CD14-positive monocyte (primary cell): ENCODE measurements around the gene GMFB. TPM values are rescaled to one million over a fixed set of nuclear protein-coding genes. Genes with fewer than 3 reads are reported as not detected.

Experiments used
- DNase-seq, 3 donors: peaks; one replicate each; pipeline ENCODE4 v3.0.0-alpha.2; 2011 to 2022
- H2AFZ ChIP-seq: 2 replicates; pipeline ENCODE4 v1.6.0; 2012; ENCODE audit warnings: mild to moderate bottlenecking, low read depth, low read length, inconsistent platforms; ENCODE audit not compliant: insufficient read depth, poor library complexity, severe bottlenecking
- H3K27ac ChIP-seq, 2 donors: 1 replicate in 1 of 2; 2 replicates in 1 of 2; pipeline ENCODE4 v1.5.1; 2012 to 2013; ENCODE audit warnings: low read length in 2 of 2, control low read depth in 1 of 2, inconsistent platforms in 1 of 2, low read depth in 1 of 2, mild to moderate bottlenecking in 1 of 2
- H3K27me3 ChIP-seq, 2 donors: one replicate each; pipeline versions ENCODE4 v1.6.0 to v1.6.1; 2011 to 2013; ENCODE audit warnings: low read length in 2 of 2; ENCODE audit not compliant: control insufficient read depth in 2 of 2, insufficient read depth in 2 of 2
- H3K36me3 ChIP-seq, 2 donors: replicated peaks in 1 of 2; 1 replicate in 1 of 2; 2 replicates in 1 of 2; pipeline versions ENCODE4 v1.5.1 to v1.6.1; 2012 to 2013; ENCODE audit warnings: low read length in 2 of 2, control low read depth in 1 of 2, inconsistent platforms in 1 of 2, mild to moderate bottlenecking in 1 of 2; ENCODE audit not compliant: insufficient read depth in 2 of 2, control insufficient read depth in 1 of 2
- H3K4me1 ChIP-seq, 2 donors: 1 replicate in 1 of 2; 2 replicates in 1 of 2; pipeline versions ENCODE4 v1.5.1 to v1.6.1; 2012 to 2013; ENCODE audit warnings: low read length in 2 of 2, control low read depth in 1 of 2, inconsistent platforms in 1 of 2, mild to moderate bottlenecking in 1 of 2, moderate library complexity in 1 of 2; ENCODE audit not compliant: insufficient read depth in 2 of 2, control insufficient read depth in 1 of 2
- H3K4me2 ChIP-seq: replicated peaks from 2 replicates; pipeline ENCODE3; 2012; ENCODE audit warnings: low read length, moderate library complexity, mild to moderate bottlenecking; ENCODE audit not compliant: poor library complexity, severe bottlenecking; ENCODE audit errors: extremely low read depth
- H3K4me3 ChIP-seq, 3 experiments: fragments of 200-600 bp in 1 of 3; sonication (generic) in 1 of 3; replicated peaks in 1 of 3; 1 replicate in 2 of 3; 2 replicates in 1 of 3; pipeline ENCODE4 v1.5.1; 2011 to 2013; ENCODE audit warnings: low read length in 3 of 3, mild to moderate bottlenecking in 3 of 3, control low read depth in 2 of 3, low read depth in 2 of 3, inconsistent platforms in 1 of 3, moderate library complexity in 1 of 3
- H3K79me2 ChIP-seq: 2 replicates; pipeline ENCODE4 v1.6.0; 2012; ENCODE audit warnings: mild to moderate bottlenecking, control low read depth, inconsistent platforms, low read length, moderate library complexity; ENCODE audit not compliant: insufficient read depth
- H3K9ac ChIP-seq: 2 replicates; pipeline ENCODE4 v1.6.0; 2017; ENCODE audit warnings: low read length, mild to moderate bottlenecking; ENCODE audit not compliant: insufficient read depth, poor library complexity, severe bottlenecking
- H3K9me3 ChIP-seq, 2 donors: replicated peaks in 1 of 2; 1 replicate in 1 of 2; 2 replicates in 1 of 2; pipeline versions ENCODE4 v1.5.1 to v1.6.1; 2012 to 2013; ENCODE audit warnings: low read length in 2 of 2, control low read depth in 1 of 2; ENCODE audit not compliant: control insufficient read depth in 1 of 2, insufficient read depth in 1 of 2
- H4K20me1 ChIP-seq: 2 replicates; pipeline ENCODE4 v1.6.0; 2012; ENCODE audit warnings: mild to moderate bottlenecking, low read length, control low read depth, moderate library complexity; ENCODE audit not compliant: insufficient read depth
- H3K27ac Mint-ChIP-seq, 7 donors: one replicate each; pipeline ENCODE4 v1.8.0; 2020; ENCODE audit warnings: mild to moderate bottlenecking in 7 of 7, mixed read lengths in 7 of 7, moderate library complexity in 6 of 7, inconsistent platforms in 2 of 7
- H3K27me3 Mint-ChIP-seq, 3 donors: one replicate each; pipeline ENCODE4 v1.8.0; 2021 to 2022; ENCODE audit warnings: low read depth in 3 of 3, mild to moderate bottlenecking in 3 of 3, mixed read lengths in 3 of 3, moderate library complexity in 3 of 3, inconsistent platforms in 1 of 3
- H3K36me3 Mint-ChIP-seq, 2 donors: one replicate each; pipeline ENCODE4 v1.8.0; 2020; ENCODE audit warnings: mixed read lengths in 2 of 2, inconsistent platforms in 1 of 2, mild to moderate bottlenecking in 1 of 2
- H3K4me1 Mint-ChIP-seq: one replicate; pipeline ENCODE4 v1.8.0; 2020; ENCODE audit warnings: mild to moderate bottlenecking, mixed read lengths
- H3K4me3 Mint-ChIP-seq, 2 donors: one replicate each; pipeline ENCODE4 v1.8.0; 2020; ENCODE audit warnings: mild to moderate bottlenecking in 2 of 2, mixed read lengths in 2 of 2, moderate library complexity in 1 of 2
- H3K9me3 Mint-ChIP-seq, 7 donors: one replicate each; pipeline ENCODE4 v1.8.0; 2020 to 2022; ENCODE audit warnings: mixed read lengths in 7 of 7, mild to moderate bottlenecking in 6 of 7, moderate library complexity in 6 of 7, inconsistent platforms in 2 of 7
- CTCF ChIP-seq: fragments of 200-600 bp; IDR thresholded peaks from one replicate; pipeline ENCODE4 v1.8.0; 2022; ENCODE audit warnings: antibody characterized with exemption, mild to moderate bottlenecking
- WGBS: methylation state at CpG from one replicate; pipeline ENCODE4 v1.1.5; 2013; ENCODE audit warnings: missing lambda C conversion rate; ENCODE audit not compliant: insufficient coverage; 5-methylcytosine and 5-hydroxymethylcytosine counted together
- intact Hi-C, 2 donors: fragments of 100-400 bp; cut with micrococcal nuclease; formaldehyde crosslinking; loops; one replicate each; pipeline versions ENCODE4 v1.15.0 to v1.15.1; 2023
- polyA plus RNA-seq, 3 donors: library from polyadenylated mRNA; depleted of rRNA in 1 of 3; unstranded in 2 of 3; stranded (reverse) in 1 of 3; fragments of 300-500 nt in 2 of 3; fragments of >200 nt in 1 of 3; fragmentation: Illumina TruSeq in 2 of 3; gene quantifications; 1 replicate in 2 of 3; 2 replicates in 1 of 3; pipeline ENCODE4 v1.2.3, GENCODE V29; 2012 to 2021

GMFB gene
- polyA plus RNA-seq, 3 donors: 10.8 to 41.1 (median 26.1) TPM

GRCh38 chr14:54512393-54512792 lies 23.6 kb upstream of the GMFB start:
- Histone ChIP-seq H2AFZ (no peak overlapping the region), H3K9ac (no peak overlapping the region), H3K4me3 (no peak overlapping the region), H3K4me2 (no peak overlapping the region), H3K4me1 (peaks cover 16 to 22% of the 10 kb centered on the region in 2 donors), H3K79me2 (peaks cover 33% of the 10 kb centered on the region), H3K36me3 (peaks cover 3 to 7% of the 10 kb centered on the region in 2 donors), H3K27me3 (no peaks in the 10 kb centered on the region), H4K20me1 (peaks cover 4% of the 10 kb centered on the region), H3K9me3 (peaks cover 6% of the 10 kb centered on the region in 2 donors), H3K27ac (no peak overlapping the region)
- intact Hi-C loops: no loop called here
- no peak overlapping the region for H3K4me3 Mint-ChIP-seq
- peaks cover 21 to 26% of the 10 kb centered on the region in 2 donors for H3K36me3 Mint-ChIP-seq
- peaks cover 0 to 7% (median 3%) of the 10 kb centered on the region in 3 donors for H3K27me3 Mint-ChIP-seq
- H3K4me1 Mint-ChIP-seq: peaks cover 35% of the 10 kb centered on the region
- no peak overlapping the region for H3K27ac Mint-ChIP-seq
- WGBS: 80% methylated on average over 1 of the region's 1 CpG
- H3K9me3 Mint-ChIP-seq: peaks cover 8 to 20% (median 11%) of the 10 kb centered on the region in 7 donors
- DNase-seq: no peak
- TF ChIP-seq CTCF: no peak

- intact Hi-C loops: no loop called here
- peak within 1 kb of the TSS; percentile 72 to 99 (median 96) for H3K4me3 ChIP-seq
- H3K4me2 ChIP-seq: peak within 1 kb of the TSS; percentile 93
- peaks cover 0 to under 1% of the 10 kb centered on the region in 2 donors for H3K9me3 ChIP-seq
- Mint-ChIP-seq H3K4me3 (peak within 1 kb of the TSS; percentile 91 to 95), H3K27ac (peak within 1 kb of the TSS; percentile 70 to 92 (median 88)), H3K36me3 (peaks cover 7 to 14% of the 10 kb centered on the region in 2 donors), H3K27me3 (peaks cover 0 to 16% (median 3%) of the 10 kb centered on the region in 3 donors), H3K4me1 (peaks cover 31% of the 10 kb centered on the region), H3K9me3 (peaks cover 0 to 2% (median 0%) of the 10 kb centered on the region in 7 donors)
- H3K27me3 ChIP-seq: no peaks in the 10 kb centered on the region
- no peaks in the 10 kb centered on the region for H4K20me1 ChIP-seq
- peak within 1 kb of the TSS; percentile 20 to 85 for H3K27ac ChIP-seq
- no peaks in the 10 kb centered on the region for H3K36me3 ChIP-seq
- peak within 1 kb of the TSS; percentile 83 for H3K9ac ChIP-seq
- H3K4me1 ChIP-seq: peaks cover 16 to 22% of the 10 kb centered on the region in 2 donors
- peaks cover 28% of the 10 kb centered on the region for H3K79me2 ChIP-seq
- peak within 1 kb of the TSS; percentile 100 for H2AFZ ChIP-seq
- WGBS: under 1% methylated on average over 65 of the region's 66 CpGs
- peak; percentile 46 for TF ChIP-seq CTCF
- DNase-seq: peak; percentile 97 to 98 (median 97)
Measured at GRCh38 chr14:54509546-54510501, 21.0 kb upstream of the GMFB start, which contains the start of gene CGRRF1. CGRRF1 (plus strand) TSS chr14:54509906; CDS start chr14:54509960, 54 bp downstream.
